ENCODE results near the gene BCL2.

- TF ChIP-seq CTCF (IDR thresholded peaks at IDR 0.05) (no peak), POLR2A (IDR thresholded peaks at IDR 0.05) (no peak), EP300 (IDR thresholded peaks at IDR 0.05; ENCODE audit: low read depth) (no peak), POLR2AphosphoS5 (IDR thresholded peaks at IDR 0.05) (no peak)
Observed at GRCh38 chr18:63147973-63148372, 171.6 kb downstream of the BCL2 start.

Data from transverse colon (tissue), 4 donors.